ENCODE data around the gene AFTPH.

AFTPH gene

GRCh38 chr2:64632835-64633819 lies 109.0 kb downstream of the AFTPH start:
- no peak for DNase-seq (ENCODE audit: low read depth, low spot score)
- CTCF ChIA-PET: interaction anchor here (0.8 to 3.4 kb wide), 9 partner anchors 10 to 251 kb away, joined by 3 to 18 read pairs (median 4); no protein-coding TSS in a partner anchor
- POLR2A ChIA-PET: interaction anchor here (0.7 kb wide), 1 partner anchor 165 kb away, joined by 3 read pairs; no protein-coding TSS in a partner anchor
- H3K4me3 ChIP-seq (ENCODE audit: low read depth, low read length): no peak overlapping the region
- TF ChIP-seq CTCF (IDR thresholded peaks at IDR 0.05; ENCODE audit: insufficient read depth, low read length, missing control alignments): no peak

GRCh38 chr2:64634345-64635267 lies 110.5 kb downstream of the AFTPH start:
- CTCF ChIA-PET: interaction anchor here (0.8 to 1.9 kb wide), 6 partner anchors 8 to 73 kb away, joined by 3 to 5 read pairs (median 4); no protein-coding TSS in a partner anchor
- no peak for DNase-seq (ENCODE audit: low read depth, low spot score)
- POLR2A ChIA-PET: no interaction called here
- no peak for TF ChIP-seq CTCF (IDR thresholded peaks at IDR 0.05; ENCODE audit: insufficient read depth, low read length, missing control alignments)
- H3K4me3 ChIP-seq (ENCODE audit: low read depth, low read length): no peak overlapping the region

GRCh38 chr2:64635976-64636911 lies 112.1 kb downstream of the AFTPH start:
- ChIA-PET POLR2A (interaction anchor here (0.7 to 1.3 kb wide), 2 partner anchors 10 to 131 kb away, joined by 3 read pairs; no protein-coding TSS in a partner anchor), CTCF (interaction anchor here (1.0 to 2.5 kb wide), 9 partner anchors 10 to 306 kb away, joined by 3 to 11 read pairs (median 4); no protein-coding TSS in a partner anchor)
- DNase-seq (ENCODE audit: low read depth, low spot score): no peak
- no peak overlapping the region for H3K4me3 ChIP-seq (ENCODE audit: low read depth, low read length)
- no peak for TF ChIP-seq CTCF (IDR thresholded peaks at IDR 0.05; ENCODE audit: insufficient read depth, low read length, missing control alignments)

- CTCF ChIA-PET: interaction anchor here (1.1 to 2.5 kb wide), 7 partner anchors 9 to 307 kb away, joined by 3 to 11 read pairs (median 4); no protein-coding TSS in a partner anchor
- POLR2A ChIA-PET: interaction anchor here (0.7 to 1.3 kb wide), 2 partner anchors 11 to 130 kb away, joined by 3 read pairs; no protein-coding TSS in a partner anchor
- no peak overlapping the region for H3K4me3 ChIP-seq (ENCODE audit: low read depth, low read length)
- DNase-seq (ENCODE audit: low read depth, low spot score): no peak
- TF ChIP-seq CTCF (IDR thresholded peaks at IDR 0.05; ENCODE audit: insufficient read depth, low read length, missing control alignments): no peak
These were observed 113.0 kb downstream of the AFTPH start for GRCh38 chr2:64637000-64637635.

GRCh38 chr2:64637931-64638330 lies 113.8 kb downstream of the AFTPH start:
- CTCF ChIA-PET: interaction anchor here (2.0 to 3.1 kb wide), 4 partner anchors 8 to 235 kb away, joined by 6 to 13 read pairs (median 10); no protein-coding TSS in a partner anchor
- TF ChIP-seq CTCF (IDR thresholded peaks at IDR 0.05; ENCODE audit: insufficient read depth, low read length, missing control alignments): no peak
- no peak overlapping the region for H3K4me3 ChIP-seq (ENCODE audit: low read depth, low read length)
- no peak for DNase-seq (ENCODE audit: low read depth, low spot score)
- POLR2A ChIA-PET: no interaction called here

Data from AG04449 (cell line).